Natural killer cell (primary cell): ENCODE data around the gene GSTM5. TPM values are rescaled to one million over a fixed set of nuclear protein-coding genes. Genes with fewer than 3 reads are reported as not detected.

Experiments used
- ATAC-seq, 3 donors: fragments of 150-1000 bp in 2 of 3; fragments of 200-7000 bp in 1 of 3; cut with Tn5 transposase; 1 replicate in 1 of 3; 2 replicates in 2 of 3; pipeline ENCODE4 v1.10.0; 2021; ENCODE audit warnings: mild to moderate bottlenecking in 2 of 3, moderate library complexity in 2 of 3
- DNase-seq, 2 donors: peaks; one replicate each; pipeline versions ENCODE4 v3.0.0 to v3.0.0-alpha.2; 2013 to 2021; ENCODE audit warnings: mixed read lengths in 1 of 2
- H3K27ac ChIP-seq: one replicate; pipeline ENCODE4 v1.5.1; 2013; ENCODE audit warnings: mild to moderate bottlenecking, low read length
- H3K27me3 ChIP-seq: one replicate; pipeline ENCODE4 v1.6.1; 2013; ENCODE audit warnings: low read length; ENCODE audit not compliant: control insufficient read depth, insufficient read depth
- H3K36me3 ChIP-seq: one replicate; pipeline ENCODE4 v1.6.1; 2013; ENCODE audit warnings: low read length; ENCODE audit not compliant: control insufficient read depth, insufficient read depth
- H3K4me1 ChIP-seq: one replicate; pipeline ENCODE4 v1.6.1; 2013; ENCODE audit warnings: low read length; ENCODE audit not compliant: control insufficient read depth, insufficient read depth
- H3K4me3 ChIP-seq: one replicate; pipeline ENCODE4 v1.5.1; 2013; ENCODE audit warnings: low read length
- H3K9me3 ChIP-seq: one replicate; pipeline ENCODE4 v1.6.1; 2013; ENCODE audit warnings: low read length; ENCODE audit not compliant: control insufficient read depth, insufficient read depth
- H3K27ac Mint-ChIP-seq, 2 donors: one replicate each; pipeline ENCODE4 v1.8.0; 2022; ENCODE audit warnings: mild to moderate bottlenecking in 2 of 2, mixed read lengths in 2 of 2, moderate library complexity in 1 of 2
- H3K27me3 Mint-ChIP-seq, 2 donors: one replicate each; pipeline ENCODE4 v1.8.0; 2022; ENCODE audit warnings: low read depth in 2 of 2, mixed read lengths in 2 of 2
- H3K36me3 Mint-ChIP-seq: one replicate; pipeline ENCODE4 v1.8.0; 2022; ENCODE audit warnings: mixed read lengths
- H3K4me1 Mint-ChIP-seq, 2 donors: one replicate each; pipeline ENCODE4 v1.8.0; 2022; ENCODE audit warnings: mixed read lengths in 2 of 2
- H3K4me3 Mint-ChIP-seq: one replicate; pipeline ENCODE4 v1.8.0; 2022; ENCODE audit warnings: mild to moderate bottlenecking, moderate library complexity, mixed read lengths
- H3K9me3 Mint-ChIP-seq, 2 donors: one replicate each; pipeline ENCODE4 v1.8.0; 2022; ENCODE audit warnings: mixed read lengths in 2 of 2
- CTCF ChIP-seq: fragments of 200-600 bp; IDR thresholded peaks from one replicate; pipeline ENCODE4 v1.8.0; 2022; ENCODE audit warnings: antibody characterized with exemption
- WGBS: methylation state at CpG from one replicate; pipeline ENCODE4 v1.1.7; 2013; ENCODE audit warnings: missing lambda C conversion rate; ENCODE audit not compliant: insufficient coverage; 5-methylcytosine and 5-hydroxymethylcytosine counted together
- intact Hi-C: fragments of 100-400 bp; cut with micrococcal nuclease; formaldehyde crosslinking; loops from one replicate; pipeline ENCODE4 v1.14.2; 2022
- total RNA-seq, 4 donors: library from RNA; stranded (reverse); fragments of 120-200 nt in 1 of 4; gene quantifications; one replicate each; pipeline versions ENCODE4 v1.2.3 to v1.2.4, GENCODE V29; 2013 to 2022

Gene GSTM5
- total RNA-seq, 3 donors from 2014 or later (not counting 1 experiment from before 2014, with no cell fraction given), result 0.07 to 0.35 TPM; not detected in 1

GRCh38 chr1:109719337-109719837 is 7.3 kb downstream of the GSTM5 start:
- no peaks in the 10 kb centered on the region for H3K36me3 Mint-ChIP-seq
- Histone ChIP-seq H3K4me3 (no peak overlapping the region), H3K4me1 (no peaks in the 10 kb centered on the region), H3K27me3 (no peaks in the 10 kb centered on the region), H3K27ac (no peak overlapping the region), H3K9me3 (no peaks in the 10 kb centered on the region), H3K36me3 (no peaks in the 10 kb centered on the region)
- no peak for TF ChIP-seq CTCF
- ATAC-seq (no peak), DNase-seq (no peak)
- intact Hi-C loops, result no loop called here
- no peak overlapping the region for H3K27ac Mint-ChIP-seq
- H3K4me1 Mint-ChIP-seq, result no peaks in the 10 kb centered on the region
- no peaks in the 10 kb centered on the region for H3K9me3 Mint-ChIP-seq
- WGBS, result 65% methylated on average over 5 of the region's 5 CpGs
- H3K27me3 Mint-ChIP-seq, result peaks cover 2 to 5% of the 10 kb centered on the region in 2 donors
- no peak overlapping the region for H3K4me3 Mint-ChIP-seq

GRCh38 chr1:109721042-109721441 is 9.0 kb downstream of the GSTM5 start:
- H3K4me3 ChIP-seq, result no peak overlapping the region
- no peak overlapping the region for H3K27ac ChIP-seq
- Mint-ChIP-seq H3K4me1 (no peaks in the 10 kb centered on the region), H3K27ac (no peak overlapping the region), H3K4me3 (no peak overlapping the region), H3K9me3 (no peaks in the 10 kb centered on the region), H3K27me3 (no peaks in the 10 kb centered on the region), H3K36me3 (no peaks in the 10 kb centered on the region)
- H3K36me3 ChIP-seq, result no peaks in the 10 kb centered on the region
- ATAC-seq, result no peak
- TF ChIP-seq CTCF, result no peak
- intact Hi-C loops, result no loop called here
- no peak for DNase-seq
- H3K4me1 ChIP-seq, result no peaks in the 10 kb centered on the region
- H3K27me3 ChIP-seq, result no peaks in the 10 kb centered on the region
- H3K9me3 ChIP-seq, result no peaks in the 10 kb centered on the region
- WGBS, result 87% methylated on average over 4 of the region's 5 CpGs

- Histone ChIP-seq H3K4me3 (no peak overlapping the region), H3K9me3 (no peaks in the 10 kb centered on the region), H3K36me3 (no peaks in the 10 kb centered on the region), H3K4me1 (no peaks in the 10 kb centered on the region), H3K27ac (no peak overlapping the region), H3K27me3 (no peaks in the 10 kb centered on the region)
- H3K9me3 Mint-ChIP-seq, result no peaks in the 10 kb centered on the region
- 100% methylated on average over 1 of the region's 1 CpG for WGBS
- H3K36me3 Mint-ChIP-seq, result no peaks in the 10 kb centered on the region
- H3K4me3 Mint-ChIP-seq, result no peak overlapping the region
- DNase-seq, result no peak
- H3K27ac Mint-ChIP-seq, result no peak overlapping the region
- no peak for ATAC-seq
- TF ChIP-seq CTCF, result no peak
- no peaks in the 10 kb centered on the region for H3K4me1 Mint-ChIP-seq
- intact Hi-C loops, result no loop called here
- H3K27me3 Mint-ChIP-seq, result peaks cover 3 to 5% of the 10 kb centered on the region in 2 donors
These were observed 9.9 kb downstream of the GSTM5 start for GRCh38 chr1:109721971-109722370.
